Stimulated activated CD8-positive, alpha-beta memory T cell treated with anti-CD3 and anti-CD28 coated beads, Interleukin-7, amount 100 ng/mL, for 48 hours (primary cell): ENCODE measurements around the gene LRRC75A.
"Not testable (repeated sequence)": the region's sequence is repeated elsewhere in the genome, so short reads cannot be mapped to it uniquely, and the experiment has no call there.

Source experiments
- DNase-seq, 2 donors: peaks; one replicate each; pipeline ENCODE4 v3.0.0-alpha.2; 2020; ENCODE audit warnings: low read depth in 1 of 2; ENCODE audit errors: extremely low read depth in 1 of 2

The LRRC75A gene

DNA sequence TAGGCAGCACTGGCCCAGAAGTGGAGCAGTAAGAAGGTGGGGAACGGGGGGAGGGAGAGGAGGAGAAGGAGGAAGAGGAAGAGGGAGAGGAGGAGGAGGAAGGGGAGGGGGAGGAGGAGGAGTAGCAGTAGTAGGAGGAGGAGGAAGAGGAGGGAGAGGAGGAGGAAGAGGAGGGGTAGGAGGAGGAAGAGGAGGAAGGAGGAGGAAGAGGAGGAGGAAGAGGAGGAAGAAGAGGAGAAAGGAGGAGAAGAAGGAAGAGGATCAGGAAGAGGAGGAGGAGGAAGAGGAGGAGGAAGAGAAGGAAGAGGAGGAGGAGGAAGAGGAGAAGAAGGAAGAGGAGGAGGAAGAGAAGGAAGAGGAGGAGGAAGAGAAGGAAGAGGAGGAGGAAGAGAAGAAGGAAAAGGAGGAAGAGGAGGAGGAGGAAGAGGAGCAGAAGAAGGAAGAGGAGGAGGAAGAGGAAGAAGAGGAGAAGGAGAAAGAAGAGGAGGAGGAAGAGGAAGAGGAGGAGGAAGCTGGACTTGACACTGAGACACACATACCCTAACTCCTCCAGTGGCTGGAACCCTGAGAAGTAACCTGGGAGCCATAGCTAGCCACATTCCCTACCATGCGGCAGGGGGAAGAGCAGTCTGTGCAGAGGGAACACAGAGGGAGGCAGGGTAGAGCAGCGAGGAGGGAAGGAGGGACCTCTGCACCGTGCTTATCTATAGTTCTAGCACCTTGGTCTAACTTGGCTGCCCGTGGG lies 35.8 kb downstream of the LRRC75A start:
- DNase-seq = no peak

DNA sequence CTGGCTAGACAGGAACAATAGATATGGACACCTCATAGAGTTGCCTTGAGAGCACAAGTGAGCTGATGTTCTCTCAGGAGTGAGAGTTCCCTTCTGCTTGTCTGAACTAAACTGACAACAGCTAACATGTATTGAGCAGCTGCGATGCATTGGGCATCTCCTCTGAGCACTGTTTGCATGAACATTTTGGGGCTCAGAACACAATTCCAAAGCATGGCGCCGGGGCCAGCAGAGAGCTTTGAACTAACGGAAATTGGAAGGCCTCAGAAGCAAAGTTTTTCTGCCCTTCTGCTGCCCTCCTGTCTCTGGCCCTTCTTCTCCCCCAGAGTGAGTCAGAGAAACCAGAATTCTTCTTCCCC lies 38.5 kb downstream of the LRRC75A start:
- DNase-seq = no peak

DNA sequence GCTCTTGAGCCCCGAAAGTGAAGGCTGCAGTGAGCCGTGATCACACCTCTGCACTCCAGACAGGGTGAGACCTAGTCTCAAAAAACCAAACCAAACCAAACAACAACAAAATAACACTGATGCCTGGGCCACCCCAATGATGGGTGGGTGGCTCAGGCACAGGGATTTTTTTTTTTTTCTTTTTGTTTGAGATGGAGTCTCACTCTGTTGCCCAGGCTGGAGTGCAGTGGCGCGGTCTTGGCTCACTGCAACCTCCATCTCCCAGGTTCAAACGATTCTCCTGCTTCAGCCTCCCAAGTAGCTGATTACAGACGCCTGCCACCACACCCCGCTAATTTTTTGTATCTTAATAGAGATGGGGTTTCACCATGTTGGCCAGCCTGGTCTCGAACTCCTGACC lies 39.7 kb downstream of the LRRC75A start:
- not testable (repeated sequence) for DNase-seq

- no peak for DNase-seq
Measured at GRCh38 chr17:16450028-16450427, 42.0 kb downstream of the LRRC75A start.

GRCh38 chr17:16449121-16449570 lies 42.8 kb downstream of the LRRC75A start:
- no peak for DNase-seq

DNA sequence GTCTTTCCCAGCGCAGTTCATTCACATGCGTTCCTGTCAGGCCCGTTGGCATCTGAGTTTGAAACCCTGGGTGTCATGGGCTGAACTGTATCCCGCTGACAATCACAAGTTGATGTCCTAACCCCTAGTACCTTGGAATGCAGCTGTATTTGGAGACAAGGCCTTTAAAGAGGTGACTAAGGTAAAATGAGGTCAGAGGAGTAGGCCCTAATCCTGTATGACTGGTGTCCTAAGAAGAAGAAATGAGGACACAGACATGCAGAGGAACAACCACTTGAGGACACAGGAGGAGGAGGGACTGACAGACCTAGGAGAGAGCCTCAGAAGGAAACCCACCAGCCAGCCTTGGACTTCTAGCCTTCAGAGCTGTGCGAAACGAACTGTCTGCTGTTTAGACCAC lies 43.5 kb downstream of the LRRC75A start:
- DNase-seq = no peak

DNA sequence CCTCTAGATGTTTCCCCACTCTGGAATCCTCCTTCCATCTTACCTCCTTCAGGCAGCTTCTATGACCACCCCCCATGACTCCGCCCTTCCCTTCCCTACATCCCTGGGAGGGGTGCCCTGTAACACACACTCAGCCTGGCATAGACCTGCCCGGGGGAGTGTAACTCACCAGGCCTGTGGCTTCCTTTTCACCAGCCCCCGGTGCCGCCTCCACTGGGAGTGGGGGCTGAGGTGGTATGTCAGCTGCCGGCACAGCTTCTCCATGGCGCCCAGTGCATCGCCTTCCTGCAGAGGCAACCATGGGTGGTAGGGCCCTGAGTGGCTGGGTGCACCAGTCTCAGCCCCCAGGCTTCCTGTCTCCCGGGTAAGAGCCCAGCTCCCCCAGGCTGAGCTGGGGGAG lies 44.3 kb downstream of the LRRC75A start:
- no peak for DNase-seq

GRCh38 chr17:16446338-16446983 lies 45.5 kb downstream of the LRRC75A start:
- DNase-seq = no peak

DNA sequence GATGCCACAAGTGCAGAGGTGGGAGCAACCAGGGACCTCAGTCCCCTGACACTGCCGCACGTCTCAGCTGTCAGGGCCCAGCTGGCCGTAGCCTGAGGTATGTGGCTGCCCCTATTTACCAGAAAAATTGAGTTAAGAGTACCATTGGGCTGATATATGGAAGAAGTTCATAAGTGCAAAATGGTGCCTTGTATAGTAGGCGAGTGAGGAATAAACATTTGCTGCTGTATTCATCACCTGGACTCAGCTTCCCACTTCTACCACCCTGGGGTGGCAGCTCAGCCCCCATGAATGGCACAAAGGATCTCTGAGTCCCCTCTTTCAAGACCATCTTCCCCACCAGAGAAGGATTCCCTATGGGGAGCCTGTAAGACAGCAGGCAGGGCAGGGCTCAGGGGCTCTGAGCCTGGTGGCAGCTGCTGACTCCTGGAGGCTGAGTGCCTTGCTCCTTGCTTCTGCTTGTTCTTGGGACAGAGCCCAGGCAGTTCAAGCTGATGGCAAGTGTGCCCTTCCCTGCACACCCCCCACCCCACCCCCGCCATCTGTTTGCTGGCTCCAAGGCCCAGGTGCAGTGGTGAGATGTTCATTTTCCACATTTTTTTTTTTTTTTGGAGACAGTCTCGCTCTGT lies 47.6 kb downstream of the LRRC75A start:
- no peak for DNase-seq

DNA sequence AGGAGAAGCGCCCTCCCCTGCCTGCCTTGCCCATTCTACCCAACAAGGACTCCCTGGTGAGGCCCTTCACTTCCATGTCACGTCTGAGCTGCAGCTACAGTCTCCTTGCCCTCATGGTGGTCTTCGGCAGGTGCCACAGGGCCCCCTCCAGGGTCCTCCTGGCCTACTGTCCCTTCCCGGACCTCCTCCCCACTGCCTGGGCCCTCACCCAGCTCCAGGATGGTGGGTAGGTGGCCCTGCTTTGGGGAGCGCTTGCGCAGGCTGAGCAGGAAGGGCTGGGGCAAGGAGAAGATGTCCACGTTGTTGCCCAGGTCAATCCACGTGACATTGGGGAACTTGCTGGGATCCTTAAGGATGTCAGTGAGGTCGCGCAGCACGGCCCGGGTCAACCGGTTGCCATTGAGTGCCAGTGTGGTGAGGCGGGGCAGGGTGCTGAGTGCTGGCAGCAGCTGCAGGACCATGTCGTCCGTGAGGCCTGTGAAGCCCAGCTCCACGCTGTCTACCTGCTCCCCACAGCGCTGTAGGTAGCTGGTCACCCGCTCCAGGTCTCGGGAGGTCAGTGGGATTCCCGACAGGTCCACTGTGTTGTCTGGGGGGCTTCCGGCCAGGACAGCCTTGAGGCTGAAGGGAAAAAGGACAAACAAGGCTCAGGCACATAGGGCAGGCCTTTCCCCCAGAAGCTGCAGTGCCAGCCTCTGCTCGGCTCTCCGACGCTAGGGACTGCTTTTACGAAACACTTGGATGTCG lies 48.3 kb downstream of the LRRC75A start:
- DNase-seq = no peak

- DNase-seq = no peak
Measured at GRCh38 chr17:16442594-16443510, 49.1 kb downstream of the LRRC75A start.

DNA sequence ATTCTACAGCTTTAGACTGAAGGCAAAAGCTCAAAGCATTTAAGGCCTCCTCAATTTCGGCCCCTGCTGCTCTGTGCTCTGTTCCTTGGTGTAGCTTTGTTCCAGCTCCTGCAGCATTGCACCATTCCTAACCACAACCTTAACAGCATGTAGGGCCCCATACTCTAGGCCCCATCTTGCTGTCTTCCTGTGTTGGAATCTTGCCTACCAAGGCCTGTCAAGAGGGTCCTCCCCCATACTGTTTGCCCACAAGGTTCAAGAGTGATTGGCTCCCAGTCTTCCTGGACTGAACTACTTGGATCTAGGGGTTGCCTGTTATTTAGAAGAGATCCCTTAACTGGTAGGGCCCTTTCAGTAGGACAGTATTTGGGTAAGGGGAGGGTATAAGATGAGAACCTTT lies 49.9 kb downstream of the LRRC75A start:
- DNase-seq = no peak

DNA sequence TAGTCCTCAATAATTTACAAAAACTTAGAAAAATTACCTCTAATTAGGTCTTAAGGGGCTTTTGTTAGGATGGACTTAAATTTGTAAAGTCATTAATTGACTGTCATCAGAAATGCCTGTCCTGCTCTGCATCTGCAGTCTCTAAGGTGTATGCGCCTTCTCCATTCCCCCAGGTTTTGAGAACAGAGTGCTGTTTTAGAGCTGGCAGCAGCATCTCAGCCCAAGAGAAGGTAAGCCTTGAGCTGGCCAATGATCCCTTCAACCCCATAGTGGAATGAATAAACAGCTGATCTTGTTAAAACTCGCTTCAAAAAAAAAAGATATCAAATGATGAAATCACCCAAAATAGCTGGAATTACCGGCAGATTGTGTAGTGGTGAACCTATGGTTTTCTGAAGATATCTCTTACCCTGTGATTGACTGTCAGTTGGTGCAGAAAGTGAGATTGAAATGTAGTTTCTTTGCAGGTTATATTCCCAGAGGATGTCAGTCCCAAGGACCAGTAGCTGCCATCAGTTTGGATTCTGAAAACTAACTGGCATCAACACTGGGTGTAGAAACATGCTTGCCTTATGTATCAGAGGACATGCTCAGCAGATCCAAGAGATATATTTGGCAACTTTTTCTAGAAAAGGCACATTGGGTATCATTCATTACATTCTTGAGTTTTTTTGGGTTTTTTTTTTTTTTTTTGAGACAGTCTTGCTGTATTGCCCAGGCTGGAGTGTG lies 50.9 kb downstream of the LRRC75A start:
- no peak for DNase-seq

GRCh38 chr17:16440354-16440753 lies 51.6 kb downstream of the LRRC75A start:
- DNase-seq = not testable (repeated sequence)

DNA sequence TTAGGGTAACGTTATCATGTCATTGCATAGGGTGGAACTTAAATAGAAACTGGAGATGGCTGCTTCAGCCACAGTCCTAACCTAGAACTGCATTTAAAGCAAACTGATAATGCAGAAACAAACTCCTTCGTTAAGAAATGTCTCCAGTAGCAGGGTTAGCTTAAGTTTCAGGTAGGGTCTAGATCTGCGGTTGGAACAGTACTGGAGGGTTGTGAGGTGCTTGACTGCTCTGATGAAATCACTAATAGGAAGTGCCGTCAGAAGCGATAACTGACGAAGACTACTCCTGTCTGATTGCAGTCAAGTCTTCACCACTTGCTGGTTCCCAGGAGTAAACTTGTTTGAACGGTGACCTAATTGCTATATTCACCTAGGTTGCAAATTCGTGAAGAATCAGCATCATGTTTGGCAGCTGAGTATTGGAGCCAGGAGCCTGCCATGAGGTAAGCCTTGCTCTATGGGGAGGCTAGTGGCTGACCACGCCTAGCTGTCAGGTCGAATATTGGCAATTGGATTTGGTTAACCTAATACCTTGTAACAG lies 52.1 kb downstream of the LRRC75A start:
- DNase-seq = no peak

- DNase-seq = no peak
Measured at GRCh38 chr17:16439303-16439791, 52.6 kb downstream of the LRRC75A start.

- peak; percentile 90 to 94 for DNase-seq
Measured at GRCh38 chr17:16438557-16439302, 53.3 kb downstream of the LRRC75A start.

- DNase-seq = no peak
Measured at GRCh38 chr17:16438173-16438556, 53.8 kb downstream of the LRRC75A start.

GRCh38 chr17:16437083-16437482 lies 54.9 kb downstream of the LRRC75A start:
- no peak for DNase-seq
